OCI-LY1 (cell line): Measurements from ENCODE around the gene ROR1.

Experiments
- H2AFZ ChIP-seq: fragments of 200-600 bp; sonication (generic), shearing (Covaris generic); 2 replicates; pipeline ENCODE4 v1.6.0; 2014; ENCODE audit warnings: antibody characterized with exemption, mild to moderate bottlenecking, low read length
- H3F3A ChIP-seq: fragments of 200-600 bp; sonication (generic), shearing (Covaris generic); 2 replicates; pipeline ENCODE4 v1.6.0; 2014; ENCODE audit warnings: mild to moderate bottlenecking, antibody characterized with exemption, low read length, moderate library complexity; ENCODE audit not compliant: insufficient read depth
- H3K27ac ChIP-seq: fragments of 200-600 bp; sonication (generic); 2 replicates; pipeline ENCODE4 v1.5.1; 2014; ENCODE audit warnings: low read length, mixed run types, mild to moderate bottlenecking, low read depth; ENCODE audit not compliant: poor library complexity, severe bottlenecking
- H3K27me3 ChIP-seq: fragments of 200-600 bp; sonication (generic); 2 replicates; pipeline ENCODE4 v1.6.0; 2014; ENCODE audit warnings: antibody characterized with exemption, mild to moderate bottlenecking, low read length, moderate library complexity; ENCODE audit not compliant: insufficient read depth
- H3K36me3 ChIP-seq: fragments of 200-600 bp; sonication (generic); 2 replicates; pipeline ENCODE4 v1.6.1; 2014; ENCODE audit warnings: mild to moderate bottlenecking, antibody characterized with exemption, low read length, moderate library complexity, mixed read lengths; ENCODE audit not compliant: insufficient read depth
- H3K4me1 ChIP-seq: fragments of 200-600 bp; sonication (generic); 2 replicates; pipeline ENCODE4 v1.5.1; 2014; ENCODE audit warnings: mild to moderate bottlenecking, low read length, moderate library complexity; ENCODE audit not compliant: insufficient read depth, severe bottlenecking
- H3K4me2 ChIP-seq: fragments of 200-600 bp; sonication (generic), shearing (Covaris generic); 2 replicates; pipeline ENCODE4 v1.6.1; 2014; ENCODE audit warnings: low read length
- H3K4me3 ChIP-seq: fragments of 200-600 bp; sonication (generic); 2 replicates; pipeline ENCODE4 v1.5.1; 2014; ENCODE audit warnings: low read length, low read depth, mild to moderate bottlenecking, mixed read lengths; ENCODE audit not compliant: poor library complexity, severe bottlenecking
- H3K79me2 ChIP-seq: fragments of 200-600 bp; shearing (Covaris generic); 2 replicates; pipeline ENCODE4 v1.6.1; 2016; ENCODE audit warnings: mixed run types, low read length, mixed read lengths; ENCODE audit not compliant: insufficient read depth
- H3K9ac ChIP-seq: fragments of 200-600 bp; sonication (generic), shearing (Covaris generic); 2 replicates; pipeline ENCODE4 v1.6.1; 2014; ENCODE audit warnings: mild to moderate bottlenecking, low read length, mixed read lengths
- H3K9me2 ChIP-seq: fragments of 200-600 bp; sonication (generic), shearing (Covaris generic); 2 replicates; pipeline ENCODE4 v1.6.1; 2014; ENCODE audit warnings: low read depth, mild to moderate bottlenecking, low read length, mixed read lengths
- H3K9me3 ChIP-seq: fragments of 200-600 bp; shearing (Covaris generic); 2 replicates; pipeline ENCODE4 v1.6.1; 2014; ENCODE audit warnings: low read length, mixed read lengths
- H4K20me1 ChIP-seq: fragments of 200-600 bp; sonication (generic), shearing (Covaris generic); 2 replicates; pipeline ENCODE4 v1.6.0; 2016; ENCODE audit warnings: mild to moderate bottlenecking, low read length; ENCODE audit not compliant: insufficient read depth
- EZH2 ChIP-seq: fragments of 200-600 bp; sonication (generic), shearing (Covaris generic); IDR thresholded peaks from 2 replicates; pipeline ENCODE4 v1.8.0; 2017; ENCODE audit warnings: borderline replicate concordance, mixed run types, mild to moderate bottlenecking, antibody characterized with exemption, low read length, moderate library complexity, mixed read lengths
- TF ChIP-seq, protein P1 (sequence below): fragments of 200-600 bp; sonication (generic), shearing (Covaris generic); IDR thresholded peaks from 2 replicates; pipeline ENCODE4 v1.5.1; 2017; ENCODE audit warnings: mild to moderate bottlenecking, antibody characterized with exemption, low read length, moderate library complexity, mixed read lengths

Gene ROR1

DNA sequence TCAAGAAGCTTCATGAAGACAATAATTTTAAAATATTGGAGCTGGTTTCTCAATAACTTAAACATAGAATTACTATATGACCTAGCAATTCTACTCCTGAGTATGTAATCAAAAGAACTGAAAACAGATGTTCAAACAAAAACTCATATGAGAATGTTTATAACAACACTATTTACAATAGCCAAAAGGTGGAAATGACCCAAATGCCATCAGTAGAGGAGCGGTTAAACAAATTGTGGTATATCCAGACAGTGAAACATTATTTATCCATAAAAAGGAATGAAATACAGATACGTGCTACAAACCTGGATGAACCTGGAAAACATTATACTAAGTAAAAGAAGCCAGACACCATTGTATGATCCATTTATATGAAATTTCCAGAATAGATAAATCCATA is 366.8 kb downstream of the ROR1 start:
- no peak overlapping the region for H3K4me2 ChIP-seq
- H3K79me2 ChIP-seq: no peaks in the 10 kb centered on the region
- H3K9me3 ChIP-seq: no peaks in the 10 kb centered on the region
- H3K36me3 ChIP-seq: no peaks in the 10 kb centered on the region
- H3K9ac ChIP-seq: no peak overlapping the region
- H2AFZ ChIP-seq: no peak overlapping the region
- no peaks in the 10 kb centered on the region; the same call in none of the 2 replicates for H3K27me3 ChIP-seq
- no peaks in the 10 kb centered on the region for H3F3A ChIP-seq
- no peak overlapping the region for H3K27ac ChIP-seq
- no peaks in the 10 kb centered on the region for H4K20me1 ChIP-seq
- TF ChIP-seq, protein P1, sequence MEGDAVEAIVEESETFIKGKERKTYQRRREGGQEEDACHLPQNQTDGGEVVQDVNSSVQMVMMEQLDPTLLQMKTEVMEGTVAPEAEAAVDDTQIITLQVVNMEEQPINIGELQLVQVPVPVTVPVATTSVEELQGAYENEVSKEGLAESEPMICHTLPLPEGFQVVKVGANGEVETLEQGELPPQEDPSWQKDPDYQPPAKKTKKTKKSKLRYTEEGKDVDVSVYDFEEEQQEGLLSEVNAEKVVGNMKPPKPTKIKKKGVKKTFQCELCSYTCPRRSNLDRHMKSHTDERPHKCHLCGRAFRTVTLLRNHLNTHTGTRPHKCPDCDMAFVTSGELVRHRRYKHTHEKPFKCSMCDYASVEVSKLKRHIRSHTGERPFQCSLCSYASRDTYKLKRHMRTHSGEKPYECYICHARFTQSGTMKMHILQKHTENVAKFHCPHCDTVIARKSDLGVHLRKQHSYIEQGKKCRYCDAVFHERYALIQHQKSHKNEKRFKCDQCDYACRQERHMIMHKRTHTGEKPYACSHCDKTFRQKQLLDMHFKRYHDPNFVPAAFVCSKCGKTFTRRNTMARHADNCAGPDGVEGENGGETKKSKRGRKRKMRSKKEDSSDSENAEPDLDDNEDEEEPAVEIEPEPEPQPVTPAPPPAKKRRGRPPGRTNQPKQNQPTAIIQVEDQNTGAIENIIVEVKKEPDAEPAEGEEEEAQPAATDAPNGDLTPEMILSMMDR: no peak
- no peak for TF ChIP-seq EZH2
- no peaks in the 10 kb centered on the region for H3K4me1 ChIP-seq
- no peaks in the 10 kb centered on the region for H3K9me2 ChIP-seq
- no peak overlapping the region for H3K4me3 ChIP-seq

DNA sequence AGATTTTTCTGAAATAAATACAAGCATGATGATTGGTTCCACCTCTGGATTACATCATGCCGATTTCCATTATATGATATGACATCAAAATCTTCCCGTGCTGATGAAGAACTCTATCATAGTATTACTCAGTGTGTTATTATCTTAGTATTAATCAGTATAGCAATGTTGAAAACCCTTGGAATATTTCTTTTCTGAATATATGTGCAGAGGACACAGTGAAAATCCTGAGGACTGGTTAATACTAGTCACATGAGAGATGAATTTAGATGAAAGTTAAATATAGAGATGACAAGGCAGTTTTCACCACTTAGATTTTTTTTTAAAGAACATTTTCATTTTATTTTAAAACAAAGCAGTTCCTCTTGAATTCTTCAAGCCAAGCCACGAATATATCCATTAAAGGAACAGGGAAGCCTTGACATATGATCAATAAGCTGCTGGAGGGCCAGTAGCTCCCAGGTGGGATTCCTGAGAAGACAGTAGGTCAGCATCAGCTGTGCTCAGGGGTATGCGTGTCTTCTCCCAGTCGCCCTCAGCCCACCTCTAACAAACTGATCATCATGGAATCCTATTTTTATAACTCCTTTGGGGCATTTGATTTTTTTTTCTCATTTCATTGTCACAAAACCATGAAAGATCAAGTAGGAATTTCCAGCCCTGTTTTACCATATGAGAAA is 373.4 kb downstream of the ROR1 start:
- TF ChIP-seq EZH2: no peak
- TF ChIP-seq, protein P1: no peak
- no peaks in the 10 kb centered on the region for H3K27me3 ChIP-seq
- no peaks in the 10 kb centered on the region for H3K79me2 ChIP-seq
- no peak overlapping the region for H3K4me3 ChIP-seq
- H4K20me1 ChIP-seq: no peaks in the 10 kb centered on the region
- no peaks in the 10 kb centered on the region for H3K9me2 ChIP-seq
- no peak overlapping the region for H3K27ac ChIP-seq
- H3F3A ChIP-seq: no peaks in the 10 kb centered on the region
- no peak overlapping the region for H3K9ac ChIP-seq
- no peaks in the 10 kb centered on the region for H3K9me3 ChIP-seq
- no peaks in the 10 kb centered on the region for H3K4me1 ChIP-seq
- no peak overlapping the region for H3K4me2 ChIP-seq
- no peak overlapping the region for H2AFZ ChIP-seq
- H3K36me3 ChIP-seq: no peaks in the 10 kb centered on the region

DNA sequence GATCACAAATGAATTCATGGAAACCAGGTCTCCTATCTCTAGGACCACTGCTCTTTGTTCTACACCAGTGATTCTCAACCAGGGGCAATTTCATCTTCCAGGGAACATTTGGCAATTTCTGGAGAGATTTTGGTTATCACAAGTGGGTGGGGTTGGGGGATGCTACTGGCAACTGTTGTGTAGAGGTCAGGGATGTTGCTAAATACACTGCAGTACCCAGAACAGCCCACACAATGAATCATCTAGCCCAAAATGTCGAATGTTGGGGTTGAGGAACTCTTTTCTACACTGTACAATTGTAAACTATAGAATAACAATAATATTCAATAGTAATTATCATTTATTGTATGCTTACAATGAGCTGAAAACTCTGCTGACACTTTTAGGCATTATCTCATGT is 373.9 kb downstream of the ROR1 start:
- no peaks in the 10 kb centered on the region for H3K9me3 ChIP-seq
- TF ChIP-seq, protein P1: no peak
- TF ChIP-seq EZH2: no peak
- no peaks in the 10 kb centered on the region for H3F3A ChIP-seq
- no peaks in the 10 kb centered on the region for H3K79me2 ChIP-seq
- no peaks in the 10 kb centered on the region for H4K20me1 ChIP-seq
- no peaks in the 10 kb centered on the region for H3K36me3 ChIP-seq
- H3K4me2 ChIP-seq: no peak overlapping the region
- no peak overlapping the region for H3K27ac ChIP-seq
- H3K9me2 ChIP-seq: no peaks in the 10 kb centered on the region
- H3K4me1 ChIP-seq: no peaks in the 10 kb centered on the region
- no peak overlapping the region for H3K9ac ChIP-seq
- H3K4me3 ChIP-seq: no peak overlapping the region
- H3K27me3 ChIP-seq: no peaks in the 10 kb centered on the region
- no peak overlapping the region for H2AFZ ChIP-seq
